Measurements from ENCODE around the gene POC1A. TPM values are rescaled to one million over a fixed set of nuclear protein-coding genes. Genes with fewer than 3 reads are reported as not detected.

Gene POC1A
- total RNA-seq, 1 donor from 2014 or later, result 9.4 TPM

DNA sequence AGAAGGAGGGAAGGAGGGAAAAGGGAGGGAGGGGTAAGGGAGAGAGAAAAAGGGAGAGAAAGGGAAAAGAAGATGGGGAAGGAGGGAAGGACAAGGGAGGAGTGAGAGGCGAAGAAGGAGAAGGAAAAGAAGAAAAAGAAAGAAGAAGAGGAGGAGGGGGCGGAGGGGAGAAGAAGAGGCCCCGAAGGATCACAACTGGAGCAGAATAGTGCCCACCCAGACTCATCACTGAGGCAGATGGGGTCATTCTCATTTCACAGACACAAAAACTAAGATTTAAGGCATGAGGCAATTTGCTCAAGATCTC is 41.0 kb upstream of the POC1A start:
- peak overlapping the region; percentile 73 for H3K27ac Mint-ChIP-seq
- no peak for DNase-seq (ENCODE audit: low spot score in 2 of 2, unreplicated experiment in 2 of 2)
- no peaks in the 10 kb centered on the region for H3K9me3 Mint-ChIP-seq
- peaks cover 23% of the 10 kb centered on the region for H3K4me1 Mint-ChIP-seq
- H3K27me3 Mint-ChIP-seq (ENCODE audit: low read depth), result no peaks in the 10 kb centered on the region
- H3K4me3 Mint-ChIP-seq, result no peak overlapping the region
- TF ChIP-seq, protein P1, sequence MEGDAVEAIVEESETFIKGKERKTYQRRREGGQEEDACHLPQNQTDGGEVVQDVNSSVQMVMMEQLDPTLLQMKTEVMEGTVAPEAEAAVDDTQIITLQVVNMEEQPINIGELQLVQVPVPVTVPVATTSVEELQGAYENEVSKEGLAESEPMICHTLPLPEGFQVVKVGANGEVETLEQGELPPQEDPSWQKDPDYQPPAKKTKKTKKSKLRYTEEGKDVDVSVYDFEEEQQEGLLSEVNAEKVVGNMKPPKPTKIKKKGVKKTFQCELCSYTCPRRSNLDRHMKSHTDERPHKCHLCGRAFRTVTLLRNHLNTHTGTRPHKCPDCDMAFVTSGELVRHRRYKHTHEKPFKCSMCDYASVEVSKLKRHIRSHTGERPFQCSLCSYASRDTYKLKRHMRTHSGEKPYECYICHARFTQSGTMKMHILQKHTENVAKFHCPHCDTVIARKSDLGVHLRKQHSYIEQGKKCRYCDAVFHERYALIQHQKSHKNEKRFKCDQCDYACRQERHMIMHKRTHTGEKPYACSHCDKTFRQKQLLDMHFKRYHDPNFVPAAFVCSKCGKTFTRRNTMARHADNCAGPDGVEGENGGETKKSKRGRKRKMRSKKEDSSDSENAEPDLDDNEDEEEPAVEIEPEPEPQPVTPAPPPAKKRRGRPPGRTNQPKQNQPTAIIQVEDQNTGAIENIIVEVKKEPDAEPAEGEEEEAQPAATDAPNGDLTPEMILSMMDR (IDR thresholded peaks at IDR 0.05; ENCODE audit: unreplicated experiment), result no peak
- H3K36me3 Mint-ChIP-seq, result peaks cover 4% of the 10 kb centered on the region

DNA sequence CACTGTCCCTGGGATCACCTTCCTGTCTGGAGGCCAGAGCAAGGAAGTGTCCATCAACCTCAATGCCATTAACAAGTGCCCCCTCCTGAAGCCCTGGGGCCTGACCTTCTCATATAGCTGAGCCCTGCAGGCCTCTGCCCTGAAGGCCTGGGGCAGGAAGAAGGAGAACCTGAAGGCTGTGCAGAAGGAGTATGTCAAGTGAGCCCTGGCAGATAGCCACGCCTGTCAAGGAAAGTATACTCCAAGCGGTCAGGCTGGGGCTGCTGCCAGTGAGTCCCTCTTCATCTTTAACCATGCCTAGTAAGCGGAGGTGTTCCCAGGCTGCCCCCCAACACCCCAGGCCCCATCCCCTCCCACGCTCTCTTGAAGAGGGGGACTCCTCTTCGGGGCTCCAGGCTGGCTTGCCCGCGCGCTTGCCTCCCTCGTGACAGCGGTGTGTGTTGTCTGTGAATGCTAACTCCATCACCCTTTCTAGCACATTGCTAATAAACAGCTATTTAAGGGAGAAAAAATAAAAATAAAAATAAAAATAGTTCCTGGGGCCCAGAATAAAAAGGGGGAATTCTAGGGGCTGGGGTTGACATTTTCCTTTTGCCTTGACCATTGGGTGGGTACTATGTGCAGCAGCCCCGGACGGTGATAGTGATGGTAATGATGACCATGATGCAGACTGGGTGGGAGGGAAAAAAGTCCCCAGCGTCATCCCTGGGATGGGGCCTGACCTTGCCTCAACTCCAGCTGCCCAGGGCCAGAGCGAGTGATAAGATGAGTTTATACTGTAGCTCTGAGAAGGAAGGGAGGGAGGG is 40.5 kb upstream of the POC1A start:
- peaks cover 2% of the 10 kb centered on the region for H3K36me3 Mint-ChIP-seq
- no peak overlapping the region for H3K4me3 Mint-ChIP-seq
- no peaks in the 10 kb centered on the region for H3K9me3 Mint-ChIP-seq
- H3K4me1 Mint-ChIP-seq, result peaks cover 21% of the 10 kb centered on the region
- no peak for DNase-seq (ENCODE audit: low spot score in 2 of 2, unreplicated experiment in 2 of 2)
- TF ChIP-seq, protein P1 (IDR thresholded peaks at IDR 0.05; ENCODE audit: unreplicated experiment), result no peak
- H3K27me3 Mint-ChIP-seq (ENCODE audit: low read depth), result no peaks in the 10 kb centered on the region
- peak overlapping the region; percentile 73 for H3K27ac Mint-ChIP-seq

DNA sequence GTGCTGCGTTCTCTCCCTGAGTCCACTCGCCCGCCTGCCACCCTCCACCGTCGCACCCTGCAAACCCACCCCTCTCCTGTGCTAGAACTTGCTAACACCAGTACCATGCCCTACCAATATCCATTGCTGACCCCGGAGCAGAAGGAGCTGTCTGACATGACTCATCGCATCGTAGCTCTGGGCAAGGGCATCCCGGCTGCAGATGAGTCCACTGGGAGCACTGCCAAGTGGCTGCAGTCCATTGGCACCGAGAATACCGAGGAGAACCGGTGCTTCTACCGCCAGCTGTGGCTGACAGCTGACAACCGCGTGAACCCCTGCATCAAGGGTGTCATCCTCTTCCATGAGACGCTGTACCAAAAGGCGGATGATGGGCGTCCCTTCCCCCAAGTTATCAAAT is 38.8 kb upstream of the POC1A start:
- no peak overlapping the region for H3K4me3 Mint-ChIP-seq
- no peak for DNase-seq (ENCODE audit: low spot score in 2 of 2, unreplicated experiment in 2 of 2)
- no peak overlapping the region for H3K27ac Mint-ChIP-seq
- H3K27me3 Mint-ChIP-seq (ENCODE audit: low read depth), result no peaks in the 10 kb centered on the region
- H3K9me3 Mint-ChIP-seq, result no peaks in the 10 kb centered on the region
- TF ChIP-seq, protein P1 (IDR thresholded peaks at IDR 0.05; ENCODE audit: unreplicated experiment), result no peak
- H3K36me3 Mint-ChIP-seq, result no peaks in the 10 kb centered on the region
- H3K4me1 Mint-ChIP-seq, result peaks cover 12% of the 10 kb centered on the region

DNA sequence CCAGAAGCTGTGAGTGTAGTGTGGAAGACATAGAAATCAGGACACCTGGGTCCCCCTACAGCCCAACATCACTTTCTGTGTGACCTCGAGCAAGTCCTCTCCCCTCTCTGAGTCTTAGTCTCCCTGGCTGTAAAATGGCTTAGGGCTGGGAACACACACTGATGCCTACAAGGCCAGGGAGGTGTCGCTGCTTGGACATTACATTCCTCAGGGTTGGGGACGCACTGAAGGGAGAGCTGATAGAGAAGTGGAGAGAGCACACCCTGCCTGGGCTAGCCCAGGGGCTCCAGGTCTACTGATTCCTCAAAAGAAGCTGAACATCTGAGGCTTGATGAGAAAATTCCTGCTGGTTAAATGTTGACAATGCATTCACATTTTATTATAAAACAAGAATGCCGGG is 37.4 kb upstream of the POC1A start:
- no peaks in the 10 kb centered on the region for H3K36me3 Mint-ChIP-seq
- TF ChIP-seq, protein P1 (IDR thresholded peaks at IDR 0.05; ENCODE audit: unreplicated experiment), result no peak
- no peaks in the 10 kb centered on the region for H3K9me3 Mint-ChIP-seq
- no peaks in the 10 kb centered on the region for H3K27me3 Mint-ChIP-seq (ENCODE audit: low read depth)
- DNase-seq (ENCODE audit: low spot score in 2 of 2, unreplicated experiment in 2 of 2), result no peak
- peaks cover 2% of the 10 kb centered on the region for H3K4me1 Mint-ChIP-seq
- H3K4me3 Mint-ChIP-seq, result no peak overlapping the region
- H3K27ac Mint-ChIP-seq, result no peak overlapping the region

DNA sequence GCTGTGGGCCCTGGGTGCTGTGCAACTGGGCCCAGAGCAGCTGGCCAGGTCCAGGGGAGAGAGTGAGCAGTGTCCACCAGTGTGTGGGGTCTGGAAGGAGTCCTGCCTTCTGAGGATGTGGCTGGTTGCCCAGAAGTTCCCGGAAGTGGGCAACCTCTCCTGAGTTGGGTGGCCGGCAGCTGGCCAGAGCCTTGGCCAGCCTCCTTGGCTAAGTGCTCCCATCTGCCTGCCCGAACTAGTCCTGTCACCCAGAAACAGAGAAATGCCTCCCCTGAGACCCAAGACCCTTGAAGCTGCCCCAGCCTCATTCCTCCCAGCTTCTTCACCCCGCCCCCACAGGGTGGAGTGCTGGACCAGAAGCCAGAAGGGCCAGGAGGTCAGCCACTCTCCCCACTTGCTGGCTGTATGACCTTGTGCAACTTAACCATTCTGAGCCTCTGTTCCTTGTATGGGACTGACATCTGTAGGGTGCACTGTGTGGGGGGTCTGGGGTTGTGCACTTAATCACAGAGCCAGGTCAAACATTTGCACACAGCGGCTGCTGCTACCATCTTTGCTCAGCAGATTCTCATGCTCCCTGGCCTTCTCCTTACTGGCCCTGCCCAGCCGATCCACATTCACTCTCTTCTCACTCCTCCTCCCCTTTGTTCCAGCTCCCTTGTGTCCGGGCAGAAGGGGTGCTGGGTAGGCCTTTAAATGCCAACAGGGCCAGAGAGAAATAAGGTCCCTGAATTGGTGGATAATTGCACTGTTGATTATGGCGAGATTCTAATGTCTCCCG is 36.3 kb upstream of the POC1A start:
- no peak for DNase-seq (ENCODE audit: low spot score in 2 of 2, unreplicated experiment in 2 of 2)
- Mint-ChIP-seq H3K36me3 (no peaks in the 10 kb centered on the region), H3K4me3 (no peak overlapping the region), H3K4me1 (peaks cover 2% of the 10 kb centered on the region), H3K27ac (no peak overlapping the region), H3K9me3 (no peaks in the 10 kb centered on the region), H3K27me3 (ENCODE audit: low read depth) (no peaks in the 10 kb centered on the region)
- TF ChIP-seq, protein P1 (IDR thresholded peaks at IDR 0.05; ENCODE audit: unreplicated experiment), result no peak

All from mesothelial cell of epicardium (in vitro differentiated cells).